ENCODE results near the gene MTMR8.
"Not testable (repeated sequence)": the region's sequence is repeated elsewhere in the genome, so short reads cannot be mapped to it uniquely, and the experiment has no call there.

MTMR8 gene

GRCh38 chrX:64394874-64395567, at the start of gene MTMR8:
Gene MTMR8 (minus strand): TSS chrX:64395452. CDS start chrX:64395363, 89 bp downstream.
- DNase-seq (ENCODE audit: insufficient read length, low spot score) (peak; percentile 55), FAIRE-seq (peak; percentile 92)

GRCh38 chrX:64439551-64439950, 44.3 kb upstream of the MTMR8 start:
- FAIRE-seq, result no peak

GRCh38 chrX:64437665-64438064, 42.4 kb upstream of the MTMR8 start:
- no peak for FAIRE-seq
- DNase-seq (ENCODE audit: insufficient read length, low spot score), result no peak

More at GRCh38 chrX:64439551-64439950, 44.3 kb upstream of the MTMR8 start:
- DNase-seq (ENCODE audit: insufficient read length, low spot score), result no peak

- DNase-seq (ENCODE audit: insufficient read length, low spot score) (no peak), FAIRE-seq (peak; percentile 48)
Observed at GRCh38 chrX:64437218-64437617, 42.0 kb upstream of the MTMR8 start.

GRCh38 chrX:64428371-64428770, 33.1 kb upstream of the MTMR8 start:
- FAIRE-seq (no peak), DNase-seq (ENCODE audit: insufficient read length, low spot score) (no peak)

GRCh38 chrX:64427787-64428186, 32.5 kb upstream of the MTMR8 start:
- DNase-seq (ENCODE audit: insufficient read length, low spot score) (no peak), FAIRE-seq (no peak)

- no peak for FAIRE-seq
- no peak for DNase-seq (ENCODE audit: insufficient read length, low spot score)
Observed at GRCh38 chrX:64427281-64427680, 32.0 kb upstream of the MTMR8 start.

GRCh38 chrX:64409730-64410129, 14.5 kb upstream of the MTMR8 start:
- FAIRE-seq; DNase-seq (ENCODE audit: insufficient read length, low spot score): not testable (repeated sequence)

GRCh38 chrX:64398088-64398487, 2.8 kb upstream of the MTMR8 start:
- FAIRE-seq (no peak), DNase-seq (ENCODE audit: insufficient read length, low spot score) (no peak)

- no peak for DNase-seq (ENCODE audit: insufficient read length, low spot score)
- FAIRE-seq, result no peak
Observed at GRCh38 chrX:64395568-64395929, 297 bp upstream of the MTMR8 start.

- peak; percentile 77 for FAIRE-seq
Observed at GRCh38 chrX:64394059-64394873, 986 bp downstream of the MTMR8 start.

GRCh38 chrX:64389489-64389888, 5.8 kb downstream of the MTMR8 start:
- FAIRE-seq (no peak), DNase-seq (ENCODE audit: insufficient read length, low spot score) (no peak)

More at GRCh38 chrX:64394059-64394873, 986 bp downstream of the MTMR8 start:
- peak; percentile 0 for DNase-seq (ENCODE audit: insufficient read length, low spot score)

GRCh38 chrX:64380789-64381188, 14.5 kb downstream of the MTMR8 start:
- not testable (repeated sequence) for FAIRE-seq; DNase-seq (ENCODE audit: insufficient read length, low spot score)

GRCh38 chrX:64379924-64380323, 15.3 kb downstream of the MTMR8 start:
- no peak for FAIRE-seq
- no peak for DNase-seq (ENCODE audit: insufficient read length, low spot score)

GRCh38 chrX:64377753-64378152, 17.5 kb downstream of the MTMR8 start:
- no peak for FAIRE-seq
- no peak for DNase-seq (ENCODE audit: insufficient read length, low spot score)

GRCh38 chrX:64352081-64352480, 43.2 kb downstream of the MTMR8 start:
- no peak for FAIRE-seq

GRCh38 chrX:64350521-64350920, 44.7 kb downstream of the MTMR8 start:
- FAIRE-seq (no peak), DNase-seq (ENCODE audit: insufficient read length, low spot score) (no peak)

More at GRCh38 chrX:64352081-64352480, 43.2 kb downstream of the MTMR8 start:
- no peak for DNase-seq (ENCODE audit: insufficient read length, low spot score)

GRCh38 chrX:64350047-64350446, 45.2 kb downstream of the MTMR8 start:
- no peak for DNase-seq (ENCODE audit: insufficient read length, low spot score)
- FAIRE-seq, result no peak

GRCh38 chrX:64342811-64343210, 52.4 kb downstream of the MTMR8 start:
- FAIRE-seq (no peak), DNase-seq (ENCODE audit: insufficient read length, low spot score) (no peak)

GRCh38 chrX:64338296-64338695, 57.0 kb downstream of the MTMR8 start:
- FAIRE-seq (no peak), DNase-seq (ENCODE audit: insufficient read length, low spot score) (no peak)

- no peak for DNase-seq (ENCODE audit: insufficient read length, low spot score)
Observed at GRCh38 chrX:64334467-64334866, 60.8 kb downstream of the MTMR8 start.

GRCh38 chrX:64330284-64330683, 65.0 kb downstream of the MTMR8 start:
- peak; percentile 37 for FAIRE-seq
- no peak for DNase-seq (ENCODE audit: insufficient read length, low spot score)

More at GRCh38 chrX:64334467-64334866, 60.8 kb downstream of the MTMR8 start:
- no peak for FAIRE-seq
